K562 (cell line): ENCODE results near the gene AREL1. TPM values are rescaled to one million over a fixed set of nuclear protein-coding genes. Genes with fewer than 3 reads are reported as not detected.

Experiments used
- ATAC-seq: fragments of 200-7000 bp; cut with Tn5 transposase; 3 replicates; pipeline ENCODE4 v1.9.1; 2020; ENCODE audit warnings: moderate library complexity
- BruUV-seq: library from RNA; stranded (reverse); fragments of 400-500 nt; replicated peaks from 2 replicates; lab custom pipeline; 2021; lab: Mats Ljungman, UMichigan
- CTCF ChIA-PET: fragments of 300-600 bp; formaldehyde crosslinking; extraction: SDS; loops from one replicate; lab custom pipeline; 2021; ENCODE audit warnings: low intra/inter-chr PET ratio; lab: Yijun Ruan, JAX
- POLR2A ChIA-PET: fragments of 300-600, 350-650 bp; sonication (Branson Sonifier 250); formaldehyde crosslinking; extraction: SDS; loops from one replicate; lab custom pipeline; 2021; ENCODE audit warnings: antibody characterized with exemption, inconsistent platforms; lab: Yijun Ruan, JAX
- DNase-seq, 4 experiments: peaks; one replicate each; pipeline versions ENCODE4 v3.0.0 to v3.0.0-alpha.2; 2011 to 2018; ENCODE audit warnings: low spot score in 3 of 4, mixed read lengths in 3 of 4; ENCODE audit errors: extremely low read depth in 1 of 4
- FAIRE-seq: peaks from 2 replicates; lab custom pipeline; 2011; peaks lifted over from hg19 to GRCh38; lab: Jason Lieb, UNC
- H2AFZ ChIP-seq: 2 replicates; pipeline ENCODE4 v1.6.0; 2011; ENCODE audit warnings: low read depth, low read length, control low read depth, inconsistent platforms
- H3K27ac ChIP-seq: fragments of 200-600 bp; 3 replicates; pipeline ENCODE4 v1.8.0; 2011; ENCODE audit warnings: low read depth, mild to moderate bottlenecking, control low read depth, inconsistent platforms, low read length, moderate library complexity, mixed read lengths; ENCODE audit errors: extremely low read depth
- H3K27me3 ChIP-seq, 2 experiments: fragments of 300-600 bp in 1 of 2; 2 replicates in 1 of 2; 3 replicates in 1 of 2; pipeline versions ENCODE4 v1.6.0 to v1.8.0; 2011; ENCODE audit warnings: inconsistent platforms in 2 of 2, low read length in 2 of 2, mild to moderate bottlenecking in 1 of 2, mixed read lengths in 1 of 2, moderate library complexity in 1 of 2; ENCODE audit not compliant: control insufficient read depth in 2 of 2, insufficient read depth in 2 of 2
- H3K36me3 ChIP-seq: fragments of 300-600 bp; 3 replicates; pipeline ENCODE4 v1.8.0; 2011; ENCODE audit warnings: mild to moderate bottlenecking, low read length, inconsistent platforms; ENCODE audit not compliant: control insufficient read depth, insufficient read depth
- H3K4me1 ChIP-seq, 2 experiments: fragments of 200-600 bp in 1 of 2; replicated peaks in 1 of 2; 2 replicates in 1 of 2; 3 replicates in 1 of 2; pipeline versions ENCODE4 v1.5.1 to v1.8.0; 2011; ENCODE audit warnings: inconsistent platforms in 2 of 2, low read length in 2 of 2, mild to moderate bottlenecking in 1 of 2, mixed read lengths in 1 of 2, moderate library complexity in 1 of 2; ENCODE audit not compliant: control insufficient read depth in 2 of 2, insufficient read depth in 2 of 2
- H3K4me2 ChIP-seq: 2 replicates; pipeline ENCODE4 v1.6.1; 2011; ENCODE audit warnings: low read length, control low read depth, inconsistent platforms, mixed read lengths; ENCODE audit not compliant: insufficient read depth
- H3K4me3 ChIP-seq: fragments of 200-600 bp; sonication (generic), shearing (Covaris generic); 2 replicates; pipeline ENCODE4 v1.5.1; 2016; ENCODE audit warnings: control low read depth, inconsistent platforms
- H3K79me2 ChIP-seq: fragments of 200-600 bp; 3 replicates; pipeline ENCODE4 v1.8.0; 2011; ENCODE audit warnings: low read length, inconsistent platforms; ENCODE audit not compliant: control insufficient read depth, insufficient read depth
- H3K9ac ChIP-seq, 2 experiments: 2 replicates each; pipeline versions ENCODE4 v1.6.0 to v1.6.1; 2011; ENCODE audit warnings: low read depth in 2 of 2, low read length in 2 of 2, control low read depth in 1 of 2, inconsistent platforms in 1 of 2, mild to moderate bottlenecking in 1 of 2, mixed read lengths in 1 of 2; ENCODE audit not compliant: insufficient read depth in 1 of 2
- H3K9me1 ChIP-seq: one replicate; pipeline ENCODE4 v1.6.0; 2011; ENCODE audit warnings: inconsistent platforms, mild to moderate bottlenecking, low read length, moderate library complexity; ENCODE audit not compliant: control insufficient read depth, insufficient read depth
- H3K9me3 ChIP-seq: replicated peaks from 2 replicates; pipeline ENCODE4 v1.5.1; 2011; ENCODE audit warnings: low read depth, low read length, inconsistent platforms; ENCODE audit not compliant: control insufficient read depth, insufficient read depth
- H4K20me1 ChIP-seq: replicated peaks from 2 replicates; pipeline ENCODE4 v1.6.1; 2011; ENCODE audit warnings: low read length, inconsistent platforms, mixed read lengths; ENCODE audit not compliant: control insufficient read depth, insufficient read depth
- CCAR2 ChIP-seq: fragments of 200-400 bp; formaldehyde crosslinking; IDR thresholded peaks from 2 replicates; pipeline ENCODE4 v1.6.1; 2017; ENCODE audit warnings: mild to moderate bottlenecking, low read depth, low read length
- MECOM ChIP-seq: fragments of 250-450 bp; sonication (Bioruptor Pico); IDR thresholded peaks from 2 replicates; pipeline ENCODE4 v1.8.0; 2022; ENCODE audit warnings: inconsistent platforms
- NBN ChIP-seq: fragments of 450-650 bp; IDR thresholded peaks from 2 replicates; pipeline ENCODE4 v1.6.1; 2016; ENCODE audit warnings: low read depth, mild to moderate bottlenecking
- ZBTB1 ChIP-seq: sonication (generic); formaldehyde crosslinking; IDR thresholded peaks from 2 replicates; pipeline ENCODE4 v1.8.1; 2023; ENCODE audit warnings: missing genetic modification reagents, low read depth, mild to moderate bottlenecking, borderline replicate concordance
- WGBS: fragments of 100-300 bp; shearing (Covaris generic); methylation state at CpG from one replicate; pipeline ENCODE4 v1.1.6; 2016; ENCODE audit warnings: low coverage, mixed read lengths; ENCODE audit not compliant: insufficient coverage; ENCODE audit errors: missing lambda C conversion rate; 5-methylcytosine and 5-hydroxymethylcytosine counted together
- in situ Hi-C: fragments of 300-500 bp; cut with MboI; formaldehyde crosslinking; loops from 4 replicates; pipeline ENCODE4 v1.15.0; 2018; ENCODE audit warnings: inconsistent platforms, mixed read lengths
- intact Hi-C: fragments of 100-400 bp; cut with micrococcal nuclease; formaldehyde crosslinking; loops from 2 replicates; pipeline ENCODE4 v1.14.2; 2022
- polyA plus RNA-seq, 8 experiments: library from polyadenylated mRNA; depleted of rRNA in 4 of 8; stranded (reverse) in 5 of 8; unstranded in 3 of 8; fragments of >200 nt; fragmentation: Nextera tagmentation in 2 of 8; fragmentation: Illumina TruSeq in 1 of 8; extraction: Ambion mirVana in 2 of 8; extraction: Trizol in 1 of 8; gene quantifications; 2 replicates each; pipeline versions ENCODE4 v1.2.1 to v1.2.3, GENCODE V29; 2011 to 2014; ENCODE audit warnings: inconsistent platforms in 1 of 8, missing spikeins in 1 of 8
- total RNA-seq, 7 experiments: library from RNA; depleted of rRNA in 6 of 7; stranded (reverse); fragments of >200 nt in 6 of 7; fragmentation: Illumina TruSeq in 2 of 7; extraction: Trizol in 2 of 7; gene quantifications; 2 replicates each; pipeline versions ENCODE4 v1.2.1 to v1.2.3, GENCODE V29; 2011 to 2021; ENCODE audit warnings: low replicate concordance in 1 of 7
- TF ChIP-seq, protein P1 (sequence below): fragments of 450-650 bp; IDR thresholded peaks from 2 replicates; pipeline ENCODE4 v1.6.1; 2016; ENCODE audit warnings: low read depth, mild to moderate bottlenecking, moderate library complexity
- TF ChIP-seq, protein P2 (sequence below): fragments of 200-800 bp; sonication (Bioruptor generic); IDR thresholded peaks from 2 replicates; pipeline ENCODE4 v1.6.1; 2016; ENCODE audit warnings: missing genetic modification characterization, missing compliant biosample characterization
- TF ChIP-seq, protein P3 (sequence below), 2 experiments: fragments of 450-650 bp; formaldehyde crosslinking in 1 of 2; IDR thresholded peaks; 2 replicates each; pipeline versions ENCODE4 v1.4.0 to v1.6.1; 2014 to 2020; ENCODE audit warnings: mild to moderate bottlenecking in 2 of 2, borderline replicate concordance in 1 of 2, low read depth in 1 of 2

The AREL1 gene
- total and polyA plus RNA-seq, 9 of the 15 experiments (the other 6 are each of a cell fraction or from before 2014, with no cell fraction given) = 6.0 to 24.8 (median 16.6) TPM

DNA sequence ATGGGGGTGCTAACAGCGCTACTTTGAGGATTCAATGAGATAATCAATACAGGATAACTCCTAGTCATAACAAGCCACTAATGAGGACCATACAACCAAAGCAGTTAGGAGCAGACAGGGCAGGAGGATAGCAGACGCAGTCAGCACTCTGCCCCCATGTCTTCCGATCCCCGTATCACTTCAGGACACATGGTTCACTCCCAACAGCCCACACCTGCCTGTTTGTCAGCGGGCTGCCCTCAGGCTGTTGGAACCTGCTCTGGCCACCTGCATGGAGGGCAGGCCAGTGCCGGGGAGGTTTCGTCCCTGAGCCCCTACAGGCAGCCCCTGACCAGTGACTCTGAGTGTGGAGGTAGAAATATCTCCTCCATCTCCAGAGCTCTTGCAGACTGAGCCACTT lies 63.7 kb downstream of the AREL1 start:
- FAIRE-seq (peak; percentile 6), ATAC-seq (peak; percentile 82), DNase-seq (peak; percentile 41 to 66 (median 55))
- H4K20me1 ChIP-seq = no peaks in the 10 kb centered on the region
- WGBS = 3% methylated on average over 7 of the region's 7 CpGs
- in situ Hi-C loops = no loop called here
- H3K36me3 ChIP-seq = no peaks in the 10 kb centered on the region
- H3K27me3 ChIP-seq = no peaks in the 10 kb centered on the region; a peak in 1 of 5 replicates
- no TSS peak for BruUV-seq
- POLR2A ChIA-PET = interaction anchor here (1.2 to 1.6 kb wide), 2 partner anchors 10 to 13 kb away, joined by 3 to 5 read pairs; no protein-coding TSS in a partner anchor
- H3K9me1 ChIP-seq = no peaks in the 10 kb centered on the region
- intact Hi-C loops = no loop called here
- H3K9me3 ChIP-seq = no peaks in the 10 kb centered on the region
- CTCF ChIA-PET = no interaction called here
- no peak overlapping the region for H3K4me3 ChIP-seq
- H3K4me2 ChIP-seq = no peak overlapping the region
- peaks cover 0 to 3% of the 10 kb centered on the region in 2 experiments; a peak in 3 of 5 replicates for H3K4me1 ChIP-seq
- H3K9ac ChIP-seq = no peak overlapping the region
- H2AFZ ChIP-seq = no peak overlapping the region
- H3K79me2 ChIP-seq = no peaks in the 10 kb centered on the region
- no peak overlapping the region for H3K27ac ChIP-seq
- no peak for TF ChIP-seq CCAR2
- TF ChIP-seq, protein P1, sequence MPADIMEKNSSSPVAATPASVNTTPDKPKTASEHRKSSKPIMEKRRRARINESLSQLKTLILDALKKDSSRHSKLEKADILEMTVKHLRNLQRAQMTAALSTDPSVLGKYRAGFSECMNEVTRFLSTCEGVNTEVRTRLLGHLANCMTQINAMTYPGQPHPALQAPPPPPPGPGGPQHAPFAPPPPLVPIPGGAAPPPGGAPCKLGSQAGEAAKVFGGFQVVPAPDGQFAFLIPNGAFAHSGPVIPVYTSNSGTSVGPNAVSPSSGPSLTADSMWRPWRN = no peak
- TF ChIP-seq MECOM (CRISPR knock-in tag) = no peak
- TF ChIP-seq, protein P2, sequence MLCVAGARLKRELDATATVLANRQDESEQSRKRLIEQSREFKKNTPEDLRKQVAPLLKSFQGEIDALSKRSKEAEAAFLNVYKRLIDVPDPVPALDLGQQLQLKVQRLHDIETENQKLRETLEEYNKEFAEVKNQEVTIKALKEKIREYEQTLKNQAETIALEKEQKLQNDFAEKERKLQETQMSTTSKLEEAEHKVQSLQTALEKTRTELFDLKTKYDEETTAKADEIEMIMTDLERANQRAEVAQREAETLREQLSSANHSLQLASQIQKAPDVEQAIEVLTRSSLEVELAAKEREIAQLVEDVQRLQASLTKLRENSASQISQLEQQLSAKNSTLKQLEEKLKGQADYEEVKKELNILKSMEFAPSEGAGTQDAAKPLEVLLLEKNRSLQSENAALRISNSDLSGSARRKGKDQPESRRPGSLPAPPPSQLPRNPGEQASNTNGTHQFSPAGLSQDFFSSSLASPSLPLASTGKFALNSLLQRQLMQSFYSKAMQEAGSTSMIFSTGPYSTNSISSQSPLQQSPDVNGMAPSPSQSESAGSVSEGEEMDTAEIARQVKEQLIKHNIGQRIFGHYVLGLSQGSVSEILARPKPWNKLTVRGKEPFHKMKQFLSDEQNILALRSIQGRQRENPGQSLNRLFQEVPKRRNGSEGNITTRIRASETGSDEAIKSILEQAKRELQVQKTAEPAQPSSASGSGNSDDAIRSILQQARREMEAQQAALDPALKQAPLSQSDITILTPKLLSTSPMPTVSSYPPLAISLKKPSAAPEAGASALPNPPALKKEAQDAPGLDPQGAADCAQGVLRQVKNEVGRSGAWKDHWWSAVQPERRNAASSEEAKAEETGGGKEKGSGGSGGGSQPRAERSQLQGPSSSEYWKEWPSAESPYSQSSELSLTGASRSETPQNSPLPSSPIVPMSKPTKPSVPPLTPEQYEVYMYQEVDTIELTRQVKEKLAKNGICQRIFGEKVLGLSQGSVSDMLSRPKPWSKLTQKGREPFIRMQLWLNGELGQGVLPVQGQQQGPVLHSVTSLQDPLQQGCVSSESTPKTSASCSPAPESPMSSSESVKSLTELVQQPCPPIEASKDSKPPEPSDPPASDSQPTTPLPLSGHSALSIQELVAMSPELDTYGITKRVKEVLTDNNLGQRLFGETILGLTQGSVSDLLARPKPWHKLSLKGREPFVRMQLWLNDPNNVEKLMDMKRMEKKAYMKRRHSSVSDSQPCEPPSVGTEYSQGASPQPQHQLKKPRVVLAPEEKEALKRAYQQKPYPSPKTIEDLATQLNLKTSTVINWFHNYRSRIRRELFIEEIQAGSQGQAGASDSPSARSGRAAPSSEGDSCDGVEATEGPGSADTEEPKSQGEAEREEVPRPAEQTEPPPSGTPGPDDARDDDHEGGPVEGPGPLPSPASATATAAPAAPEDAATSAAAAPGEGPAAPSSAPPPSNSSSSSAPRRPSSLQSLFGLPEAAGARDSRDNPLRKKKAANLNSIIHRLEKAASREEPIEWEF (CRISPR knock-in tag) = no peak
- TF ChIP-seq NBN = no peak
- no peak for TF ChIP-seq ZBTB1 (CRISPR knock-in tag)
- TF ChIP-seq, protein P3, sequence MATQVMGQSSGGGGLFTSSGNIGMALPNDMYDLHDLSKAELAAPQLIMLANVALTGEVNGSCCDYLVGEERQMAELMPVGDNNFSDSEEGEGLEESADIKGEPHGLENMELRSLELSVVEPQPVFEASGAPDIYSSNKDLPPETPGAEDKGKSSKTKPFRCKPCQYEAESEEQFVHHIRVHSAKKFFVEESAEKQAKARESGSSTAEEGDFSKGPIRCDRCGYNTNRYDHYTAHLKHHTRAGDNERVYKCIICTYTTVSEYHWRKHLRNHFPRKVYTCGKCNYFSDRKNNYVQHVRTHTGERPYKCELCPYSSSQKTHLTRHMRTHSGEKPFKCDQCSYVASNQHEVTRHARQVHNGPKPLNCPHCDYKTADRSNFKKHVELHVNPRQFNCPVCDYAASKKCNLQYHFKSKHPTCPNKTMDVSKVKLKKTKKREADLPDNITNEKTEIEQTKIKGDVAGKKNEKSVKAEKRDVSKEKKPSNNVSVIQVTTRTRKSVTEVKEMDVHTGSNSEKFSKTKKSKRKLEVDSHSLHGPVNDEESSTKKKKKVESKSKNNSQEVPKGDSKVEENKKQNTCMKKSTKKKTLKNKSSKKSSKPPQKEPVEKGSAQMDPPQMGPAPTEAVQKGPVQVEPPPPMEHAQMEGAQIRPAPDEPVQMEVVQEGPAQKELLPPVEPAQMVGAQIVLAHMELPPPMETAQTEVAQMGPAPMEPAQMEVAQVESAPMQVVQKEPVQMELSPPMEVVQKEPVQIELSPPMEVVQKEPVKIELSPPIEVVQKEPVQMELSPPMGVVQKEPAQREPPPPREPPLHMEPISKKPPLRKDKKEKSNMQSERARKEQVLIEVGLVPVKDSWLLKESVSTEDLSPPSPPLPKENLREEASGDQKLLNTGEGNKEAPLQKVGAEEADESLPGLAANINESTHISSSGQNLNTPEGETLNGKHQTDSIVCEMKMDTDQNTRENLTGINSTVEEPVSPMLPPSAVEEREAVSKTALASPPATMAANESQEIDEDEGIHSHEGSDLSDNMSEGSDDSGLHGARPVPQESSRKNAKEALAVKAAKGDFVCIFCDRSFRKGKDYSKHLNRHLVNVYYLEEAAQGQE (IDR thresholded peaks at IDR 0.05; ENCODE audit: borderline replicate concordance) = peak; percentile 58
- TF ChIP-seq, protein P3 (CRISPR knock-in tag; IDR thresholded peaks at IDR 0.05; ENCODE audit: low read depth) = no peak
